ENCODE data around the gene CMSS1.

Gene CMSS1

DNA sequence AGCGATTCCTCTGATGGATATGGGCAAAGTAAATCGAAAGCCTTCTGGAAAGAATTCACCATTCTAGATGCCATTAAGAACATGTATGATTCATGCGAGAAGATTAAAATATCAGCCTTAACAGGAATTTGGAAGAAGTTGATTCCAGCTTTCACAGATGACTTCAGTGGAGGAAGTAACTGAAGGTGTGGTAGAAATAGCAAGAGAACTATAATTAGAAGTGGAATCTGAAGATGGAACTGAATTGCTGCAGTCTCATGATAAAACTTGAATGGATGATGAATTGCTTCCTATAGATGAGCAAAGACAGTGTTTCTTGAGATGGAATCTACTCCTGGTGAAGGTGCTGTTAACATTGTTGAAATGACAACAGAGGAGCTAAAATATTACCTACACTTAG, 413.0 kb downstream of the CMSS1 start:
- DNase-seq (ENCODE audit: low read depth), result no peak
